Transverse colon (tissue), 4 donors: ENCODE data around the gene ZNF79. TPM values are rescaled to one million over a fixed set of nuclear protein-coding genes. Genes with fewer than 3 reads are reported as not detected.

Source experiments
- DNase-seq: peaks from one replicate; pipeline ENCODE4 v3.0.0-alpha.2; 2019
- H3K27ac ChIP-seq, 4 donors: fragments of 200-600 bp; sonication (generic); 2 replicates each; pipeline ENCODE4 v1.5.1; 2016 to 2018; ENCODE audit warnings: inconsistent platforms in 4 of 4
- H3K27me3 ChIP-seq: fragments of 200-600 bp; sonication (generic); 2 replicates; pipeline ENCODE4 v1.5.1; 2017; ENCODE audit warnings: inconsistent platforms
- H3K36me3 ChIP-seq, 4 donors: fragments of 200-600 bp; sonication (generic); 2 replicates each; pipeline ENCODE4 v1.5.1; 2017 to 2019; ENCODE audit warnings: inconsistent platforms in 4 of 4
- H3K4me1 ChIP-seq, 4 donors: fragments of 200-600 bp; sonication (generic); 2 replicates each; pipeline ENCODE4 v1.5.1; 2017 to 2020; ENCODE audit warnings: inconsistent platforms in 4 of 4
- H3K4me3 ChIP-seq, 4 donors: fragments of 200-600 bp; sonication (generic); 1 replicate in 1 of 4; 2 replicates in 3 of 4; pipeline versions ENCODE4 v1.5.1 to v1.6.1; 2017 to 2019; ENCODE audit warnings: inconsistent platforms in 4 of 4
- H3K9me3 ChIP-seq, 2 donors: fragments of 200-600 bp; sonication (generic); 2 replicates each; pipeline ENCODE4 v1.5.1; 2017 to 2019; ENCODE audit warnings: inconsistent platforms in 2 of 2
- CTCF ChIP-seq, 5 experiments: fragments of 200-600 bp in 3 of 5; fragments of 450-650 bp in 2 of 5; sonication (generic) in 3 of 5; IDR thresholded peaks; 1 replicate in 2 of 5; 2 replicates in 3 of 5; pipeline ENCODE4 v1.5.1; 2016 to 2017; ENCODE audit warnings: antibody characterized with exemption in 5 of 5, inconsistent platforms in 3 of 5, mild to moderate bottlenecking in 2 of 5, moderate library complexity in 1 of 5
- EP300 ChIP-seq: sonication (generic); formaldehyde crosslinking; IDR thresholded peaks from one replicate; pipeline ENCODE4 v1.6.1; 2017; ENCODE audit warnings: antibody characterized with exemption, low read depth
- POLR2A ChIP-seq: fragments of 450-650 bp; IDR thresholded peaks from one replicate; pipeline ENCODE4 v1.6.1; 2016; ENCODE audit warnings: antibody characterized with exemption, mild to moderate bottlenecking, moderate library complexity
- POLR2AphosphoS5 ChIP-seq, 3 donors: sonication (generic); formaldehyde crosslinking; IDR thresholded peaks; one replicate each; pipeline ENCODE4 v1.6.1; 2016; ENCODE audit warnings: antibody characterized with exemption in 3 of 3
- WGBS, 2 donors: methylation state at CpG; one replicate each; pipeline ENCODE4 v1.1.5; 2018; ENCODE audit warnings: low coverage in 1 of 2; 5-methylcytosine and 5-hydroxymethylcytosine counted together
- in situ Hi-C, 4 donors: fragments of 200-750 bp; cut with MboI; loops; one replicate each; pipeline versions ENCODE4 v1.15.0 to v1.15.1; 2017; ENCODE audit warnings: low sequenced_read_pairs in 3 of 4, low pct_ligation_motif_present in 1 of 4, low pct_unique_long_range_greater_than_20kb in 1 of 4
- intact Hi-C: fragments of 100-400 bp; cut with DNase I; formaldehyde crosslinking; loops from one replicate; pipeline ENCODE4 v1.15.1; 2023; ENCODE audit warnings: low total_unique reads
- total RNA-seq, 4 donors: library from RNA; depleted of rRNA; stranded (reverse); fragments of >200 nt; gene quantifications; one replicate each; pipeline ENCODE4 v1.1.0, GENCODE V29; 2016

Gene ZNF79
- total RNA-seq, 4 donors from 2014 or later = 9.4 to 12.3 (median 11.3) TPM

GRCh38 chr9:127446713-127447415 is 22.7 kb downstream of the ZNF79 start:
- WGBS, 2 donors = 60 to 82% methylated on average over 2 to 7 of the region's 7 CpGs
- no peak overlapping the region for H3K4me3 ChIP-seq
- in situ Hi-C loops = no loop called here
- H3K4me1 ChIP-seq = peaks cover 9 to 20% (median 16%) of the 10 kb centered on the region in 4 donors
- intact Hi-C loops = no loop called here
- TF ChIP-seq POLR2AphosphoS5 (IDR thresholded peaks at IDR 0.05) (no peak), POLR2A (no peak), EP300 (no peak), CTCF (IDR thresholded peaks at IDR 0.05) (no peak)
- no peak overlapping the region for H3K27ac ChIP-seq
- peaks cover 0 to 52% (median 14%) of the 10 kb centered on the region in 4 donors for H3K36me3 ChIP-seq
- no peak for DNase-seq
- no peaks in the 10 kb centered on the region for H3K9me3 ChIP-seq
- H3K27me3 ChIP-seq = no peaks in the 10 kb centered on the region

- Histone ChIP-seq H3K36me3 (peaks cover 0 to 52% (median 14%) of the 10 kb centered on the region in 4 donors), H3K4me3 (no peak overlapping the region), H3K4me1 (peaks cover 15 to 27% (median 23%) of the 10 kb centered on the region in 4 donors), H3K27ac (no peak overlapping the region), H3K27me3 (no peaks in the 10 kb centered on the region), H3K9me3 (no peaks in the 10 kb centered on the region)
- TF ChIP-seq POLR2A = no peak
- intact Hi-C loops = no loop called here
- 58 to 69% methylated on average over 3 to 7 of the region's 7 CpGs for WGBS, 2 donors
- DNase-seq = no peak
- in situ Hi-C loops = no loop called here
Observed at GRCh38 chr9:127447416-127448111, 23.4 kb downstream of the ZNF79 start.

GRCh38 chr9:127448112-127448805 is 24.1 kb downstream of the ZNF79 start:
- Histone ChIP-seq H3K27ac (peak overlapping the region in 2 of 4 donors; percentile 94), H3K27me3 (no peaks in the 10 kb centered on the region), H3K4me1 (peaks cover 20 to 34% (median 30%) of the 10 kb centered on the region in 4 donors), H3K9me3 (no peaks in the 10 kb centered on the region), H3K36me3 (peaks cover 0 to 52% (median 12%) of the 10 kb centered on the region in 4 donors), H3K4me3 (no peak overlapping the region)
- DNase-seq = no peak
- in situ Hi-C loops (no loop called here), intact Hi-C loops (no loop called here)
- TF ChIP-seq POLR2AphosphoS5 (IDR thresholded peaks at IDR 0.05) (no peak), CTCF (IDR thresholded peaks at IDR 0.05) (no peak), POLR2A (no peak), EP300 (no peak)
- 80 to 87% methylated on average over 2 to 8 of the region's 8 CpGs for WGBS, 2 donors

GRCh38 chr9:127449332-127449966 is 25.3 kb downstream of the ZNF79 start:
- intact Hi-C loops (no loop called here), in situ Hi-C loops (no loop called here)
- no peak for TF ChIP-seq POLR2A
- TF ChIP-seq CTCF (IDR thresholded peaks at IDR 0.05) = no peak
- no peak for TF ChIP-seq POLR2AphosphoS5 (IDR thresholded peaks at IDR 0.05)
- no peak for TF ChIP-seq EP300
- no peaks in the 10 kb centered on the region for H3K9me3 ChIP-seq
- peaks cover 0 to 45% (median 9%) of the 10 kb centered on the region in 4 donors for H3K36me3 ChIP-seq
- WGBS, 2 donors = 44% methylated on average over 5 of the region's 5 CpGs; no CpG with 5 or more reads in 1 of the 2 donors
- H3K27ac ChIP-seq = peak overlapping the region; percentile 94 to 98 (median 94)
- peak overlapping the region in 2 of 4 donors; percentile 65 to 68 for H3K4me3 ChIP-seq
- peaks cover 20 to 35% (median 32%) of the 10 kb centered on the region in 4 donors for H3K4me1 ChIP-seq
- no peak for DNase-seq
- H3K27me3 ChIP-seq = no peaks in the 10 kb centered on the region
